A673 (cell line): Measurements from ENCODE around the gene MYO18B. TPM values are rescaled to one million over a fixed set of nuclear protein-coding genes. Genes with fewer than 3 reads are reported as not detected.
"Not testable (repeated sequence)": the region's sequence is repeated elsewhere in the genome, so short reads cannot be mapped to it uniquely, and the experiment has no call there.

Source experiments
- BruUV-seq: library from RNA; stranded (reverse); fragments of 400-500 nt; replicated peaks from 2 replicates; lab custom pipeline; 2021; lab: Mats Ljungman, UMichigan
- CTCF ChIA-PET: fragments of 300-600 bp; sonication (Branson Sonifier 250); formaldehyde crosslinking; loops from one replicate; lab custom pipeline; 2022; ENCODE audit warnings: antibody characterized with exemption; lab: Charles Lee
- POLR2A ChIA-PET: fragments of 300-600 bp; sonication (Branson Sonifier 250); formaldehyde crosslinking; loops from one replicate; lab custom pipeline; 2022; ENCODE audit warnings: antibody characterized with exemption; ENCODE audit not compliant: low non-redundant PET; lab: Charles Lee
- DNase-seq: peaks from one replicate; pipeline ENCODE4 v3.0.0-alpha.2; 2015; ENCODE audit warnings: low spot score
- H3K27ac ChIP-seq: fragments of 200-600 bp; sonication (generic); 2 replicates; pipeline ENCODE4 v1.5.1; 2016; ENCODE audit warnings: mixed run types, low read depth, mild to moderate bottlenecking, mixed read lengths, antibody characterized with exemption, low read length; ENCODE audit not compliant: poor library complexity, severe bottlenecking
- H3K27me3 ChIP-seq: fragments of 200-600 bp; sonication (generic); replicated peaks from 2 replicates; pipeline ENCODE4 v1.6.1; 2017; ENCODE audit warnings: mixed run types, low read depth, mild to moderate bottlenecking, mixed read lengths, antibody characterized with exemption, low read length; ENCODE audit not compliant: insufficient read depth, poor library complexity
- H3K36me3 ChIP-seq: fragments of 200-600 bp; sonication (generic); 2 replicates; pipeline ENCODE4 v1.6.1; 2016; ENCODE audit warnings: mixed run types, mild to moderate bottlenecking, mixed read lengths, antibody characterized with exemption, low read length; ENCODE audit not compliant: insufficient read depth, poor library complexity, severe bottlenecking
- H3K4me1 ChIP-seq: fragments of 200-600 bp; sonication (generic); 2 replicates; pipeline ENCODE4 v1.6.1; 2017; ENCODE audit warnings: mixed run types, mild to moderate bottlenecking, mixed read lengths, antibody characterized with exemption, low read length; ENCODE audit not compliant: insufficient read depth, poor library complexity, severe bottlenecking
- H3K4me3 ChIP-seq: fragments of 200-600 bp; sonication (generic); 2 replicates; pipeline ENCODE4 v1.5.1; 2016; ENCODE audit warnings: low read depth, mixed run types, mild to moderate bottlenecking, mixed read lengths, low read length; ENCODE audit not compliant: poor library complexity, severe bottlenecking
- H3K9me3 ChIP-seq: fragments of 200-600 bp; sonication (generic); 2 replicates; pipeline ENCODE4 v1.6.1; 2016; ENCODE audit warnings: mixed run types, low read depth, mild to moderate bottlenecking, mixed read lengths, antibody characterized with exemption, low read length; ENCODE audit not compliant: poor library complexity, severe bottlenecking
- EZH2 ChIP-seq: fragments of 200-600 bp; sonication (generic); IDR thresholded peaks from 2 replicates; pipeline ENCODE4 v1.6.1; 2017; ENCODE audit warnings: borderline replicate concordance, low read depth, mild to moderate bottlenecking, mixed read lengths, antibody characterized with exemption, low read length; ENCODE audit not compliant: poor library complexity, severe bottlenecking
- intact Hi-C: fragments of 100-400 bp; cut with micrococcal nuclease; formaldehyde crosslinking; loops from one replicate; pipeline ENCODE4 v1.10.0; 2022; ENCODE audit not compliant: unreplicated experiment
- total RNA-seq: library from RNA; stranded (reverse); gene quantifications from 2 replicates; pipeline ENCODE4 v1.2.3, GENCODE V29; 2021
- TF ChIP-seq, protein P1 (sequence below): fragments of 300-800, 200-600 bp; sonication (generic); conservative IDR thresholded peaks from 2 replicates; pipeline ENCODE4 v1.5.1; 2017; ENCODE audit warnings: low read depth, mild to moderate bottlenecking, antibody characterized with exemption, low read length, moderate library complexity, mixed read lengths

MYO18B gene
- total RNA-seq, 1 experiment from 2014 or later, result not detected

DNA sequence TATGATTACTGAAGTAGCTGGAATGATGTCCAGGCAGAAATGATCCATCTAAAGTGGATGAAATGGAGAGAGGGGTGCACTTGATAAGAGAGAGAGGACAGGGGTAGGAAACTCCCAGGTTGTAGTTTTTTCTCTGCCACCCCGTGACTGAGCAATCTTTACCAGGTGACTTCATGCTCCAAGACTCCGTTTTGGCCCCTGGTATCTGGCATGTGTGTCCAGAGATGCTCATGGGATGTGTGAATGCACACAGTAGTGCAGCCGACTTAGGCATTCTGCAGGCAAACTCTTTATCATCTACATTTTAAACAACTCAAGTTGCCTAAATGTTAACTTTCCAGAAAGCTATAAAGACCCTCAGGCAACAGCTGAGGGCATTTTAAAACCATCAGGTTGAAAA lies 238.0 kb downstream of the MYO18B start:
- Histone ChIP-seq H3K4me3 (no peak overlapping the region), H3K9me3 (no peaks in the 10 kb centered on the region), H3K36me3 (no peaks in the 10 kb centered on the region), H3K27me3 (peaks cover 16% of the 10 kb centered on the region), H3K27ac (no peak overlapping the region), H3K4me1 (no peaks in the 10 kb centered on the region)
- intact Hi-C loops, result no loop called here
- no peak for DNase-seq
- no TSS peak for BruUV-seq
- CTCF ChIA-PET, result no interaction called here
- TF ChIP-seq, protein P1, sequence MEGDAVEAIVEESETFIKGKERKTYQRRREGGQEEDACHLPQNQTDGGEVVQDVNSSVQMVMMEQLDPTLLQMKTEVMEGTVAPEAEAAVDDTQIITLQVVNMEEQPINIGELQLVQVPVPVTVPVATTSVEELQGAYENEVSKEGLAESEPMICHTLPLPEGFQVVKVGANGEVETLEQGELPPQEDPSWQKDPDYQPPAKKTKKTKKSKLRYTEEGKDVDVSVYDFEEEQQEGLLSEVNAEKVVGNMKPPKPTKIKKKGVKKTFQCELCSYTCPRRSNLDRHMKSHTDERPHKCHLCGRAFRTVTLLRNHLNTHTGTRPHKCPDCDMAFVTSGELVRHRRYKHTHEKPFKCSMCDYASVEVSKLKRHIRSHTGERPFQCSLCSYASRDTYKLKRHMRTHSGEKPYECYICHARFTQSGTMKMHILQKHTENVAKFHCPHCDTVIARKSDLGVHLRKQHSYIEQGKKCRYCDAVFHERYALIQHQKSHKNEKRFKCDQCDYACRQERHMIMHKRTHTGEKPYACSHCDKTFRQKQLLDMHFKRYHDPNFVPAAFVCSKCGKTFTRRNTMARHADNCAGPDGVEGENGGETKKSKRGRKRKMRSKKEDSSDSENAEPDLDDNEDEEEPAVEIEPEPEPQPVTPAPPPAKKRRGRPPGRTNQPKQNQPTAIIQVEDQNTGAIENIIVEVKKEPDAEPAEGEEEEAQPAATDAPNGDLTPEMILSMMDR, result no peak
- TF ChIP-seq EZH2, result no peak
- POLR2A ChIA-PET, result no interaction called here

DNA sequence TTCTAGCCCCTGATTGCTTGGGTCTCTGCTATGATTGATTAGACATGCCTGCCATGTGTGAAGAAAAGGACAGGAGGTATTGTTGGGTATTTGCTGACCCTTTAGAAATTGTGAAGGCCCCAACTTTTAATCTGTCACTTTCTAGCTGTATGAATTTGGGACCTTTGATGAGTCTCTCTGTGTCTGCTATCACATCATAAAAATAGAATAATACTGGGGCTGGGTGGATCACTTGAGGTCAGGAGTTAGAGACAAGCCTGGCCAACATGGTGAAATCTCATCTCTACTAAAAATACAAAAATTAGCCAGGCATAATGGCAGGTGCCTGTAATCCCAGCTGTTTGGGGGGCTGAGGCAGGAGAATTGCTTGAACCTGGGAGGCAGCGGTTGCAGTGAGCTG lies 242.9 kb downstream of the MYO18B start:
- CTCF ChIA-PET, DNase-seq, POLR2A ChIA-PET, H3K4me1 ChIP-seq, H3K36me3 ChIP-seq, H3K4me3 ChIP-seq, H3K9me3 ChIP-seq, H3K27ac ChIP-seq, intact Hi-C loops, BruUV-seq: not testable (repeated sequence)
- peaks cover 18% of the 10 kb centered on the region for H3K27me3 ChIP-seq

DNA sequence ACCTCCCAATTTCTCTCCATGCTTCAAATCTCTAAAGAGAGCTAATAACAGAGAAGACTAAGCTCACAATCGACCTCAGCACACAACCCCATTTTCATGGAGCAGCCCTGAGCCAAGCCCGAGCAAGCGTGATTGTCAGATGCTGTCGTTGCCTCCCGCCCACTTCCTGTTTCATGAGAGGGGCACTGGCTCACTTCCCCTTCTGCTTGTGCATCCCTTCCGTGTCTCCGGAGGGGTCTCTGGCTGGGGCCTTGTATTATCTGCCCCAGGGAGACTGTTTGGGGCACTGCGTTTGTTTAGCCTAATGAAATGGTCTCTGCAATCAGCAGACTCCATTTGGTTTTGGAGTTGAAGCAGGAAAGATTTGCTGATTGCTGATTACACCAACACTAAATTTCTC lies 246.0 kb downstream of the MYO18B start:
- Histone ChIP-seq H3K4me3 (no peak overlapping the region), H3K27me3 (peaks cover 5% of the 10 kb centered on the region), H3K9me3 (no peaks in the 10 kb centered on the region), H3K27ac (no peak overlapping the region), H3K4me1 (no peaks in the 10 kb centered on the region), H3K36me3 (no peaks in the 10 kb centered on the region)
- peak; percentile 55 for DNase-seq
- intact Hi-C loops, result no loop called here
- POLR2A ChIA-PET, result no interaction called here
- CTCF ChIA-PET, result no interaction called here
- TF ChIP-seq, protein P1, result no peak
- no peak for TF ChIP-seq EZH2
- no TSS peak for BruUV-seq

DNA sequence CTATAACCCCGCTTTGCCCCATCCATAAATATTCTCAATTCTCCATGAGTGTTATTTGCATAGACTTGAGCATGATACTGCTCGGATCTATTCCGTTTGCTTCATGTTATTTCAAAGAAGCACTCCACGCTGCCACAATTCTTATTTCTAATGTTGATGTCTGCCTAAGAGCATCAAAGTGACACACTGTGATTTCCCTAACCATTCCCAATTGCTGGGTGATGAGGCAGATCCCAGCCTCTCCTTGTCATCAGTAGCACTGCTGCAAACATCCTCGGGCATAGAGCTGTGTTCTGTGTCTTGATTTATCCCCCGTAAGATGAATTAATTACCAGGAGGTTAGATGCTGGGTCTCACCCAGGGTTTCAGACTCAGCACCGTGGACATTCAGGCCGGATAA lies 249.0 kb downstream of the MYO18B start:
- ChIA-PET CTCF (no interaction called here), POLR2A (no interaction called here)
- intact Hi-C loops, result no loop called here

More for the DNA sequence above, 249.0 kb downstream of the MYO18B start:
- H3K36me3 ChIP-seq, result no peaks in the 10 kb centered on the region
- H3K27ac ChIP-seq, result no peak overlapping the region
- peaks cover 9% of the 10 kb centered on the region for H3K27me3 ChIP-seq
- no peak overlapping the region for H3K4me3 ChIP-seq
- no peak for DNase-seq
- no peaks in the 10 kb centered on the region for H3K9me3 ChIP-seq
- no TSS peak for BruUV-seq
- TF ChIP-seq EZH2, result no peak
- TF ChIP-seq, protein P1, result no peak
- H3K4me1 ChIP-seq, result no peaks in the 10 kb centered on the region
